CD14-positive monocyte (primary cell): ENCODE data around the gene SNX33. TPM values are rescaled to one million over a fixed set of nuclear protein-coding genes. Genes with fewer than 3 reads are reported as not detected.
A peak's percentile ranks its signal among the peaks of the same experiment; 100 is the strongest.

Source experiments
- DNase-seq, 3 donors: peaks; one replicate each; pipeline ENCODE4 v3.0.0-alpha.2; 2011 to 2022
- H2AFZ ChIP-seq: 2 replicates; pipeline ENCODE4 v1.6.0; 2012; ENCODE audit warnings: mild to moderate bottlenecking, low read depth, low read length, inconsistent platforms; ENCODE audit not compliant: insufficient read depth, poor library complexity, severe bottlenecking
- H3K27ac ChIP-seq, 2 donors: 1 replicate in 1 of 2; 2 replicates in 1 of 2; pipeline ENCODE4 v1.5.1; 2012 to 2013; ENCODE audit warnings: low read length in 2 of 2, control low read depth in 1 of 2, inconsistent platforms in 1 of 2, low read depth in 1 of 2, mild to moderate bottlenecking in 1 of 2
- H3K27me3 ChIP-seq, 2 donors: one replicate each; pipeline versions ENCODE4 v1.6.0 to v1.6.1; 2011 to 2013; ENCODE audit warnings: low read length in 2 of 2; ENCODE audit not compliant: control insufficient read depth in 2 of 2, insufficient read depth in 2 of 2
- H3K36me3 ChIP-seq, 2 donors: replicated peaks in 1 of 2; 1 replicate in 1 of 2; 2 replicates in 1 of 2; pipeline versions ENCODE4 v1.5.1 to v1.6.1; 2012 to 2013; ENCODE audit warnings: low read length in 2 of 2, control low read depth in 1 of 2, inconsistent platforms in 1 of 2, mild to moderate bottlenecking in 1 of 2; ENCODE audit not compliant: insufficient read depth in 2 of 2, control insufficient read depth in 1 of 2
- H3K4me1 ChIP-seq, 2 donors: 1 replicate in 1 of 2; 2 replicates in 1 of 2; pipeline versions ENCODE4 v1.5.1 to v1.6.1; 2012 to 2013; ENCODE audit warnings: low read length in 2 of 2, control low read depth in 1 of 2, inconsistent platforms in 1 of 2, mild to moderate bottlenecking in 1 of 2, moderate library complexity in 1 of 2; ENCODE audit not compliant: insufficient read depth in 2 of 2, control insufficient read depth in 1 of 2
- H3K4me2 ChIP-seq: replicated peaks from 2 replicates; pipeline ENCODE3; 2012; ENCODE audit warnings: low read length, moderate library complexity, mild to moderate bottlenecking; ENCODE audit not compliant: poor library complexity, severe bottlenecking; ENCODE audit errors: extremely low read depth
- H3K4me3 ChIP-seq, 3 experiments: fragments of 200-600 bp in 1 of 3; sonication (generic) in 1 of 3; replicated peaks in 1 of 3; 1 replicate in 2 of 3; 2 replicates in 1 of 3; pipeline ENCODE4 v1.5.1; 2011 to 2013; ENCODE audit warnings: low read length in 3 of 3, mild to moderate bottlenecking in 3 of 3, control low read depth in 2 of 3, low read depth in 2 of 3, inconsistent platforms in 1 of 3, moderate library complexity in 1 of 3
- H3K79me2 ChIP-seq: 2 replicates; pipeline ENCODE4 v1.6.0; 2012; ENCODE audit warnings: mild to moderate bottlenecking, control low read depth, inconsistent platforms, low read length, moderate library complexity; ENCODE audit not compliant: insufficient read depth
- H3K9ac ChIP-seq: 2 replicates; pipeline ENCODE4 v1.6.0; 2017; ENCODE audit warnings: low read length, mild to moderate bottlenecking; ENCODE audit not compliant: insufficient read depth, poor library complexity, severe bottlenecking
- H3K9me3 ChIP-seq, 2 donors: replicated peaks in 1 of 2; 1 replicate in 1 of 2; 2 replicates in 1 of 2; pipeline versions ENCODE4 v1.5.1 to v1.6.1; 2012 to 2013; ENCODE audit warnings: low read length in 2 of 2, control low read depth in 1 of 2; ENCODE audit not compliant: control insufficient read depth in 1 of 2, insufficient read depth in 1 of 2
- H4K20me1 ChIP-seq: 2 replicates; pipeline ENCODE4 v1.6.0; 2012; ENCODE audit warnings: mild to moderate bottlenecking, low read length, control low read depth, moderate library complexity; ENCODE audit not compliant: insufficient read depth
- H3K27ac Mint-ChIP-seq, 7 donors: one replicate each; pipeline ENCODE4 v1.8.0; 2020; ENCODE audit warnings: mild to moderate bottlenecking in 7 of 7, mixed read lengths in 7 of 7, moderate library complexity in 6 of 7, inconsistent platforms in 2 of 7
- H3K27me3 Mint-ChIP-seq, 3 donors: one replicate each; pipeline ENCODE4 v1.8.0; 2021 to 2022; ENCODE audit warnings: low read depth in 3 of 3, mild to moderate bottlenecking in 3 of 3, mixed read lengths in 3 of 3, moderate library complexity in 3 of 3, inconsistent platforms in 1 of 3
- H3K36me3 Mint-ChIP-seq, 2 donors: one replicate each; pipeline ENCODE4 v1.8.0; 2020; ENCODE audit warnings: mixed read lengths in 2 of 2, inconsistent platforms in 1 of 2, mild to moderate bottlenecking in 1 of 2
- H3K4me1 Mint-ChIP-seq: one replicate; pipeline ENCODE4 v1.8.0; 2020; ENCODE audit warnings: mild to moderate bottlenecking, mixed read lengths
- H3K4me3 Mint-ChIP-seq, 2 donors: one replicate each; pipeline ENCODE4 v1.8.0; 2020; ENCODE audit warnings: mild to moderate bottlenecking in 2 of 2, mixed read lengths in 2 of 2, moderate library complexity in 1 of 2
- H3K9me3 Mint-ChIP-seq, 7 donors: one replicate each; pipeline ENCODE4 v1.8.0; 2020 to 2022; ENCODE audit warnings: mixed read lengths in 7 of 7, mild to moderate bottlenecking in 6 of 7, moderate library complexity in 6 of 7, inconsistent platforms in 2 of 7
- CTCF ChIP-seq: fragments of 200-600 bp; IDR thresholded peaks from one replicate; pipeline ENCODE4 v1.8.0; 2022; ENCODE audit warnings: antibody characterized with exemption, mild to moderate bottlenecking
- WGBS: methylation state at CpG from one replicate; pipeline ENCODE4 v1.1.5; 2013; ENCODE audit warnings: missing lambda C conversion rate; ENCODE audit not compliant: insufficient coverage; 5-methylcytosine and 5-hydroxymethylcytosine counted together
- intact Hi-C, 2 donors: fragments of 100-400 bp; cut with micrococcal nuclease; formaldehyde crosslinking; loops; one replicate each; pipeline versions ENCODE4 v1.15.0 to v1.15.1; 2023
- polyA plus RNA-seq, 3 donors: library from polyadenylated mRNA; depleted of rRNA in 1 of 3; unstranded in 2 of 3; stranded (reverse) in 1 of 3; fragments of 300-500 nt in 2 of 3; fragments of >200 nt in 1 of 3; fragmentation: Illumina TruSeq in 2 of 3; gene quantifications; 1 replicate in 2 of 3; 2 replicates in 1 of 3; pipeline ENCODE4 v1.2.3, GENCODE V29; 2012 to 2021

SNX33 gene
- polyA plus RNA-seq, 3 donors = 2.4 to 4.8 (median 2.4) TPM

GRCh38 chr15:75651810-75652543, 4.3 kb downstream of the SNX33 start:
- Histone ChIP-seq H2AFZ (no peak overlapping the region), H3K9ac (peak overlapping the region; percentile 21), H3K9me3 (no peaks in the 10 kb centered on the region), H3K27ac (peak overlapping the region in 1 of 2 donors; percentile 45), H3K36me3 (peaks cover 0 to 17% of the 10 kb centered on the region in 2 donors), H3K4me2 (peak overlapping the region; percentile 36), H3K79me2 (no peaks in the 10 kb centered on the region), H3K4me1 (peaks cover 23 to 50% of the 10 kb centered on the region in 2 donors), H4K20me1 (peaks cover 41% of the 10 kb centered on the region), H3K27me3 (no peaks in the 10 kb centered on the region), H3K4me3 (no peak overlapping the region)
- DNase-seq = no peak
- H3K36me3 Mint-ChIP-seq = peaks cover 29 to 33% of the 10 kb centered on the region in 2 donors
- peaks cover 0 to 1% (median 0%) of the 10 kb centered on the region in 7 donors for H3K9me3 Mint-ChIP-seq
- intact Hi-C loops = no loop called here
- no peak for TF ChIP-seq CTCF
- H3K4me1 Mint-ChIP-seq = peaks cover 49% of the 10 kb centered on the region
- no CpG with 5 or more reads among the region's 2 CpGs for WGBS
- peaks cover 4 to 7% (median 5%) of the 10 kb centered on the region in 3 donors for H3K27me3 Mint-ChIP-seq
- H3K4me3 Mint-ChIP-seq = peak overlapping the region in 1 of 2 donors; percentile 35
- H3K27ac Mint-ChIP-seq = peak overlapping the region in 3 of 7 donors; percentile 14 to 60 (median 29)

- H3K27ac ChIP-seq = no peak overlapping the region
- 99% methylated on average over 11 of the region's 16 CpGs for WGBS
- no peak overlapping the region for H3K9ac ChIP-seq
- no peak overlapping the region for H2AFZ ChIP-seq
- peaks cover 3 to 6% (median 3%) of the 10 kb centered on the region in 3 donors for H3K27me3 Mint-ChIP-seq
- no peak overlapping the region for H3K27ac Mint-ChIP-seq
- intact Hi-C loops = no loop called here
- H4K20me1 ChIP-seq = peaks cover 41% of the 10 kb centered on the region
- peaks cover 36 to 43% of the 10 kb centered on the region in 2 donors for H3K36me3 Mint-ChIP-seq
- H3K36me3 ChIP-seq = peaks cover 0 to 31% of the 10 kb centered on the region in 2 donors
- no peak overlapping the region for H3K4me3 ChIP-seq
- no peaks in the 10 kb centered on the region for H3K9me3 ChIP-seq
- H3K27me3 ChIP-seq = no peaks in the 10 kb centered on the region
- H3K4me1 Mint-ChIP-seq = peaks cover 44% of the 10 kb centered on the region
- TF ChIP-seq CTCF = no peak
- peaks cover 18 to 40% of the 10 kb centered on the region in 2 donors for H3K4me1 ChIP-seq
- H3K79me2 ChIP-seq = no peaks in the 10 kb centered on the region
- no peak overlapping the region for H3K4me2 ChIP-seq
- H3K4me3 Mint-ChIP-seq = no peak overlapping the region
- no peak for DNase-seq
- H3K9me3 Mint-ChIP-seq = peaks cover 0 to 1% (median 0%) of the 10 kb centered on the region in 7 donors
Observed at GRCh38 chr15:75653347-75653913, 5.7 kb downstream of the SNX33 start.
